Astrocyte (in vitro differentiated cells and primary cell): ENCODE measurements around the gene CEACAM19. TPM values are rescaled to one million over a fixed set of nuclear protein-coding genes. Genes with fewer than 3 reads are reported as not detected.

Experiments used
- DNase-seq: peaks from one replicate; pipeline ENCODE4 v3.0.0-alpha.2; 2010; ENCODE audit warnings: low read depth
- FAIRE-seq: peaks from 2 replicates; lab custom pipeline; 2011; peaks lifted over from hg19 to GRCh38; lab: Jason Lieb, UNC
- H2AFZ ChIP-seq: 2 replicates; pipeline ENCODE4 v1.6.0; 2012; ENCODE audit warnings: low read depth, low read length, inconsistent platforms
- H3K27ac ChIP-seq: 2 replicates; pipeline ENCODE4 v1.5.1; 2011; ENCODE audit warnings: low read depth, low read length, inconsistent platforms
- H3K27me3 ChIP-seq: 2 replicates; pipeline ENCODE4 v1.6.0; 2011; ENCODE audit warnings: low read length, inconsistent platforms; ENCODE audit not compliant: insufficient read depth
- H3K36me3 ChIP-seq: 2 replicates; pipeline ENCODE4 v1.5.1; 2011; ENCODE audit warnings: low read length, inconsistent platforms; ENCODE audit not compliant: insufficient read depth
- H3K4me1 ChIP-seq: 2 replicates; pipeline ENCODE4 v1.5.1; 2011; ENCODE audit warnings: low read length, inconsistent platforms; ENCODE audit not compliant: insufficient read depth
- H3K4me2 ChIP-seq: 2 replicates; pipeline ENCODE4 v1.6.0; 2012; ENCODE audit warnings: low read length, inconsistent platforms
- H3K4me3 ChIP-seq: 2 replicates; pipeline ENCODE4 v1.5.1; 2011; ENCODE audit warnings: low read depth, mild to moderate bottlenecking, low read length, inconsistent platforms; ENCODE audit not compliant: insufficient read depth
- H3K79me2 ChIP-seq: 2 replicates; pipeline ENCODE4 v1.6.0; 2012; ENCODE audit warnings: mild to moderate bottlenecking, low read length, inconsistent platforms; ENCODE audit not compliant: insufficient read depth
- H3K9ac ChIP-seq: 2 replicates; pipeline ENCODE4 v1.6.0; 2012; ENCODE audit warnings: mild to moderate bottlenecking, low read length, inconsistent platforms
- H3K9me3 ChIP-seq: 2 replicates; pipeline ENCODE4 v1.5.1; 2012; ENCODE audit warnings: low read depth, mild to moderate bottlenecking, low read length, inconsistent platforms; ENCODE audit not compliant: insufficient read depth
- H4K20me1 ChIP-seq: 2 replicates; pipeline ENCODE4 v1.6.0; 2012; ENCODE audit warnings: low read length, inconsistent platforms; ENCODE audit not compliant: insufficient read depth
- H3K27ac Mint-ChIP-seq: one replicate; pipeline ENCODE4 v1.8.0; 2021; ENCODE audit warnings: mild to moderate bottlenecking, mixed read lengths; ENCODE audit not compliant: unreplicated experiment
- H3K27me3 Mint-ChIP-seq: one replicate; pipeline ENCODE4 v1.8.0; 2021; ENCODE audit warnings: low read depth, mixed read lengths; ENCODE audit not compliant: unreplicated experiment
- H3K36me3 Mint-ChIP-seq: one replicate; pipeline ENCODE4 v1.8.0; 2021; ENCODE audit warnings: low read depth, mixed read lengths; ENCODE audit not compliant: unreplicated experiment
- H3K4me1 Mint-ChIP-seq: one replicate; pipeline ENCODE4 v1.8.0; 2021; ENCODE audit warnings: low read depth, mixed read lengths; ENCODE audit not compliant: unreplicated experiment
- H3K4me3 Mint-ChIP-seq: one replicate; pipeline ENCODE4 v1.8.0; 2021; ENCODE audit warnings: mild to moderate bottlenecking, moderate library complexity, mixed read lengths; ENCODE audit not compliant: unreplicated experiment
- H3K9me3 Mint-ChIP-seq: one replicate; pipeline ENCODE4 v1.8.0; 2021; ENCODE audit warnings: mild to moderate bottlenecking, mixed read lengths; ENCODE audit not compliant: unreplicated experiment
- CTCF ChIP-seq: IDR thresholded peaks from 2 replicates; pipeline ENCODE4 v1.5.1; 2011; ENCODE audit warnings: low read depth, mild to moderate bottlenecking, inconsistent platforms, low read length, moderate library complexity; ENCODE audit not compliant: insufficient read depth
- EZH2 ChIP-seq: IDR thresholded peaks from 2 replicates; pipeline ENCODE4 v1.6.1; 2012; ENCODE audit warnings: mild to moderate bottlenecking, low read length, inconsistent platforms; ENCODE audit not compliant: insufficient read depth
- total RNA-seq: library from RNA; stranded (reverse); gene quantifications from 2 replicates; pipeline ENCODE4 v1.2.1, GENCODE V29; 2021

CEACAM19 gene
- total RNA-seq, 1 donor from 2014 or later: 8.0 TPM

GRCh38 chr19:44636439-44637389 is 34.6 kb upstream of the CEACAM19 start:
- H3K4me3 Mint-ChIP-seq: peak overlapping the region; percentile 34
- Histone ChIP-seq H3K9me3 (no peaks in the 10 kb centered on the region), H3K9ac (no peak overlapping the region), H3K4me1 (peaks cover 13% of the 10 kb centered on the region), H3K4me3 (no peak overlapping the region), H3K27me3 (no peaks in the 10 kb centered on the region), H3K27ac (no peak overlapping the region), H4K20me1 (no peaks in the 10 kb centered on the region), H3K36me3 (no peaks in the 10 kb centered on the region), H3K4me2 (peak overlapping the region; percentile 29), H2AFZ (no peak overlapping the region), H3K79me2 (no peaks in the 10 kb centered on the region)
- H3K27me3 Mint-ChIP-seq: peaks cover 7% of the 10 kb centered on the region
- TF ChIP-seq EZH2 (no peak), CTCF (no peak)
- DNase-seq (no peak), FAIRE-seq (no peak)
- peak overlapping the region; percentile 47 for H3K27ac Mint-ChIP-seq
- peaks cover 13% of the 10 kb centered on the region for H3K4me1 Mint-ChIP-seq
- H3K9me3 Mint-ChIP-seq: peaks cover 6% of the 10 kb centered on the region
- peaks cover 2% of the 10 kb centered on the region for H3K36me3 Mint-ChIP-seq

DNA sequence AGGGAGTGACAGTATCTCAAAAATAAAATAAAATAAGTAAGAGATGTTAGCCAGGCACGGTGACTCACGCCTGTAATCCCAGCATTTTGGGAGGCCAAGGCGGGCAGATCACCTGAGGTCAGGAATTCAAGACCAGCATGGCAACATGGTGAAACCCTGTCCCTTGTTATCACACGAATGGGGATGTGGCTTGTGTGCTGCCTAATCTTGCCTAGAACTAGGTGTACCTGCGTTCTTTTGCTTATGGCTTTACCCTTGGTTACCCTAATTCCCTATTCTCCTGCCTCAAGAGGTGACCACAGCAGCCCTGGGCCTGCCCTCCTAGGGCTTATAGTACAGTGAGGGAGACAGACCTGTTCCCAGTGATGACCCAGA is 33.9 kb upstream of the CEACAM19 start:
- TF ChIP-seq EZH2: no peak
- TF ChIP-seq CTCF: no peak
- peaks cover 2% of the 10 kb centered on the region for H3K36me3 Mint-ChIP-seq
- Histone ChIP-seq H4K20me1 (no peaks in the 10 kb centered on the region), H3K36me3 (no peaks in the 10 kb centered on the region), H2AFZ (no peak overlapping the region), H3K4me1 (peaks cover 13% of the 10 kb centered on the region), H3K4me2 (no peak overlapping the region), H3K27me3 (no peaks in the 10 kb centered on the region), H3K79me2 (no peaks in the 10 kb centered on the region), H3K27ac (no peak overlapping the region), H3K9ac (no peak overlapping the region), H3K9me3 (no peaks in the 10 kb centered on the region), H3K4me3 (no peak overlapping the region)
- peaks cover 13% of the 10 kb centered on the region for H3K4me1 Mint-ChIP-seq
- H3K4me3 Mint-ChIP-seq: no peak overlapping the region
- DNase-seq (no peak), FAIRE-seq (no peak)
- H3K27me3 Mint-ChIP-seq: peaks cover 7% of the 10 kb centered on the region
- H3K27ac Mint-ChIP-seq: peak overlapping the region; percentile 47
- peaks cover 6% of the 10 kb centered on the region for H3K9me3 Mint-ChIP-seq

GRCh38 chr19:44640518-44640917 is 30.8 kb upstream of the CEACAM19 start:
- Histone ChIP-seq H3K36me3 (no peaks in the 10 kb centered on the region), H3K4me2 (no peak overlapping the region), H4K20me1 (peaks cover 8% of the 10 kb centered on the region), H2AFZ (no peak overlapping the region), H3K79me2 (peaks cover 16% of the 10 kb centered on the region), H3K27me3 (no peaks in the 10 kb centered on the region), H3K9ac (no peak overlapping the region), H3K4me3 (no peak overlapping the region), H3K4me1 (peaks cover 14% of the 10 kb centered on the region), H3K27ac (no peak overlapping the region), H3K9me3 (no peaks in the 10 kb centered on the region)
- no peak for FAIRE-seq
- H3K27ac Mint-ChIP-seq: no peak overlapping the region
- H3K4me1 Mint-ChIP-seq: peaks cover 5% of the 10 kb centered on the region
- TF ChIP-seq EZH2: no peak
- no peak for TF ChIP-seq CTCF
- peak overlapping the region; percentile 11 for H3K4me3 Mint-ChIP-seq
- peaks cover 1% of the 10 kb centered on the region for H3K9me3 Mint-ChIP-seq
- peak; percentile 39 for DNase-seq
- peaks cover 5% of the 10 kb centered on the region for H3K27me3 Mint-ChIP-seq
- H3K36me3 Mint-ChIP-seq: peaks cover 2% of the 10 kb centered on the region
